22Rv1 (cell line): ENCODE measurements around the gene TMEM25.

ENCODE experiments used
- CTCF ChIP-seq: fragments of 450-650 bp; IDR thresholded peaks from 2 replicates; pipeline ENCODE4 v1.5.1; 2017; ENCODE audit warnings: mild to moderate bottlenecking
- ZFX ChIP-seq: fragments of 450-650 bp; IDR thresholded peaks from 2 replicates; pipeline ENCODE4 v1.6.1; 2017; ENCODE audit warnings: antibody characterized with exemption, borderline replicate concordance

- no peak for TF ChIP-seq CTCF
- TF ChIP-seq ZFX = no peak
These were observed 41.3 kb downstream of the TMEM25 start, which contains the start of gene ARCN1 for GRCh38 chr11:118572061-118572980.
